Stimulated activated CD4-positive, alpha-beta T cell treated with anti-CD3 and anti-CD28 coated beads, Interleukin-15, amount 100 ng/mL, for 24 hours (primary cell): ENCODE results near the gene TTC21B.

ENCODE experiments used
- DNase-seq: peaks from one replicate; pipeline ENCODE4 v3.0.0-alpha.2; 2020

Gene TTC21B

DNA sequence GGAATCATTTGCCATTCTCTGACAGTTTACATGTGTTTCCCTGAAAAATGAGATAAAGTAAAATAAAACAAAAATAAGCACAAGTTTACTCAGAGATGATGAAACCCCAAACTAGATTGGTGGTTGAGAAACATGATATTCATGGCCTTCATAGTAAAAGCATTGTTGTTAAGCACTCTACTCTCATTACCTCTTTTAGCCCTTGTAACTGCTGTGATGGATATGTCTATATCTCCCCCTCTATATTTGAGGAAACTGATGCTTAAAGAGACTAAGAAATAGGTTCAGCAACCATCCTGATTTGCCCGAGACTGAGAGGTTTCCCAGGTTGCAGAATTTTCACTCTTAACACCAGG lies 125.7 kb downstream of the TTC21B start:
- no peak for DNase-seq

DNA sequence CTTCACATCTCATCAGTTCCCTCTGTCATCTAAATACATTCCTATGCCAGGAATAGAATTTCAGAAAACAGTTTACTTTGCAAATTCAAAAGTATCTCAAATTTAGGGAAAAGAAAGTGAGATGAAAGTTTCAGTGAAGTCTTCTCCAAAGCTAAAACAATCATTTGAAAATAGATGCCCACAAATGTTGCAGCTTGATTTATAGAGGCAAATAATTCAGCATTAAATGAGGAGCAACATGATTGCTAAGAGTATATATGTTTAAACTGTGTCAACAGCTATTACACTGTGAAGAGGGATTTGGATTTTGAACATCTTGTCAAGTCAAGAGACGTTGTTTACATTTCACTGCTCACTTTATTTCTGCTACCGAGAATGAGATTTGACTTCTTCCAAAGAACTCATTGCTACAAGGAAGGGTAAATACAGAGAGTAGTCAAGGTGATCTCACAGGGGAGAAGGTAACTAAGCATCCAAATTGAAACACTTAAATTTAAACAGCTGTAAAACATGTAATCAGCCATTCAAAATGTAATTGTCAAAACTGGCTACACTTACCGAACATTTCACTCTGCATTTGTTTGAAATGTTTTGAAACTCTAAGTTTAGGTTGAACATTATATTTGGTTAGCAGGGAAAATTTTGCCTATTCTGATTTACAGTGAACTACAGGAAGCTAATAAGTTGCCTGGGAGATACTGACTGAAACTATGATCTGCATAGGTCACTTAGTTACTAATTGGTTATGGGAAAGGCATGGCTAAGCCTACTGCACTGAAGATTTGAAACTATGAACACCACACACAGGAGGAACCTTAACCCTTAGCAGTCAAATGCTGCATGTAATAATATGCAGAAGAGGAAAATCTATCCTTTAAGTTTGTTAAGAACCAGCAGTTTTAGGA lies 126.3 kb downstream of the TTC21B start:
- no peak for DNase-seq

DNA sequence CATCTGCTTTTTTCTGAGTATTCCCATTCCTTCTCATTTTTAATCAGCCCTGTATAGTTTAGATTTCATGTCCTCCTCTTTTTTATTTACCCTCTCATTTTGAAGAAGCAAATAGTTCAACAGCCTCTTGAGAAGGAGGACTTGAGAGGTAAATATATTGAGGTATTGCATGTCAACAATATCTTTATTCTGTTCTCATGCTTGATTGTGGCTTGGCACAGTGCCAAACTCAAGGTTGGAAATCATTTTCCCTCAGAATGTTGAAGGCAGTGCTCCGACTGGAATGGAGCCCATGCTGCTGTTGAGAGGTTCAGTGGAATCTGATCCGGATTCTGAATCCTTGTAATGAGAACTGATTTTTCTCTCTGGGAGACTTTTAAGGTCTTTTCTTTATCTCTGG lies 128.5 kb downstream of the TTC21B start:
- no peak for DNase-seq
